ENCODE results near the gene UBE2U. TPM values are rescaled to one million over a fixed set of nuclear protein-coding genes. Genes with fewer than 3 reads are reported as not detected.
A peak's percentile ranks its signal among the peaks of the same experiment; 100 is the strongest.

The UBE2U gene
- total and polyA plus RNA-seq, 2 of the 8 experiments (the other 6 are each of a cell fraction or from before 2014, with no cell fraction given), result not detected

GRCh38 chr1:64155278-64155677 is 48.1 kb upstream of the UBE2U start:
- TF ChIP-seq ASH2L (IDR thresholded peaks at IDR 0.05; ENCODE audit: low read length) (no peak), EZH2 (IDR thresholded peaks at IDR 0.05; ENCODE audit: low read depth, low read length, severe bottlenecking) (no peak), HDAC2 (IDR thresholded peaks at IDR 0.05; ENCODE audit: borderline replicate concordance in 1 of 2, low read depth in 2 of 2, low read length in 2 of 2) (no peak), CHD1 (IDR thresholded peaks at IDR 0.05; ENCODE audit: low read depth, low read length) (no peak), NRF1 (IDR thresholded peaks at IDR 0.05; ENCODE audit: low read depth, low read length) (no peak), GTF2F1 (IDR thresholded peaks at IDR 0.05; ENCODE audit: borderline replicate concordance, low read depth, low read length) (no peak), MAFK (IDR thresholded peaks at IDR 0.05; ENCODE audit: low read depth, low read length) (no peak), BACH1 (IDR thresholded peaks at IDR 0.05; ENCODE audit: low read length) (no peak), POU5F1 (IDR thresholded peaks at IDR 0.05; ENCODE audit: low read depth, low read length) (no peak)
- H2BK12ac ChIP-seq (ENCODE audit: low read depth, low read length), result no peak overlapping the region
- H3K23me2 ChIP-seq (ENCODE audit: low read depth, low read length), result no peaks in the 10 kb centered on the region
- no peak overlapping the region for H2BK5ac ChIP-seq (ENCODE audit: low read depth, low read length)
- no peaks in the 10 kb centered on the region for H3K9me3 ChIP-seq (ENCODE audit: insufficient read depth in 2 of 2, low read depth in 1 of 2, low read length in 1 of 2)
- H4K91ac ChIP-seq (replicated peaks; ENCODE audit: insufficient read length, low read length), result no peak overlapping the region
- no peak overlapping the region for H3K14ac ChIP-seq (ENCODE audit: insufficient read length)
- no peak overlapping the region for H3K56ac ChIP-seq (replicated peaks; ENCODE audit: insufficient read length, low read depth, low read length)
- no peak overlapping the region for H3K18ac ChIP-seq (ENCODE audit: extremely low read depth, low read length)
- no peak overlapping the region for H3K23ac ChIP-seq (ENCODE audit: insufficient read length)
- FAIRE-seq (peak; percentile 82), DNase-seq (ENCODE audit: low read depth in 1 of 2, low spot score in 2 of 2) (no peak)
- no peak overlapping the region for H3K27ac ChIP-seq (ENCODE audit: low read depth, low read length)
- H3K27me3 ChIP-seq (replicated peaks in 1 of 4; ENCODE audit: control insufficient read depth in 3 of 4, extremely low read depth in 1 of 4, insufficient read depth in 3 of 4, low read length in 3 of 4), result no peaks in the 10 kb centered on the region
- H4K20me1 ChIP-seq (replicated peaks in 1 of 2; ENCODE audit: control insufficient read depth in 1 of 2, insufficient read depth in 2 of 2, low read length in 2 of 2), result no peaks in the 10 kb centered on the region
- H2AK5ac ChIP-seq (ENCODE audit: low read depth, low read length), result no peak overlapping the region
- H4K8ac ChIP-seq (ENCODE audit: extremely low read depth, insufficient read depth, low read length), result no peak overlapping the region
- no peak overlapping the region for H3K4me2 ChIP-seq (ENCODE audit: insufficient read depth in 1 of 2, low read depth in 2 of 2, low read length in 2 of 2)
- H4K5ac ChIP-seq (ENCODE audit: insufficient read length, low read depth, low read length), result no peak overlapping the region
- no peak overlapping the region for H3K4me3 ChIP-seq (ENCODE audit: extremely low read depth in 1 of 4, insufficient read depth in 2 of 4, low read depth in 3 of 4, low read length in 4 of 4)
- no peak overlapping the region for H2BK120ac ChIP-seq (replicated peaks; ENCODE audit: low read depth, low read length)
- H2AFZ ChIP-seq (ENCODE audit: low read length), result no peak overlapping the region
- no peak overlapping the region for H3K4ac ChIP-seq (replicated peaks; ENCODE audit: insufficient read length, low read depth, low read length)
- H2BK20ac ChIP-seq (ENCODE audit: low read length), result no peak overlapping the region
- H3K36me3 ChIP-seq (ENCODE audit: control insufficient read depth in 2 of 4, insufficient read depth in 4 of 4, low read length in 3 of 4), result peaks cover 2 to 17% (median 10%) of the 10 kb centered on the region in 4 experiments; a peak in 6 of 8 replicates
- H3K4me1 ChIP-seq (replicated peaks in 1 of 4; ENCODE audit: control insufficient read depth in 3 of 4, insufficient read depth in 4 of 4, low read length in 3 of 4), result peaks cover 0 to 3% (median 0%) of the 10 kb centered on the region in 4 experiments; a peak in 2 of 7 replicates
- H3K79me2 ChIP-seq (ENCODE audit: control insufficient read depth in 1 of 2, insufficient read depth in 2 of 2, low read length in 2 of 2), result no peaks in the 10 kb centered on the region
- no peak overlapping the region for H2BK15ac ChIP-seq (ENCODE audit: low read length)
- no peak overlapping the region for H3K9ac ChIP-seq (replicated peaks in 1 of 4; ENCODE audit: extremely low read depth in 1 of 4, low read depth in 3 of 4, low read length in 3 of 4)
- H3K79me1 ChIP-seq (ENCODE audit: low read depth, low read length), result no peaks in the 10 kb centered on the region; the same call in 1 of the 2 replicates
- POLR2A ChIA-PET (ENCODE audit: partially characterized antibody), result interaction anchor here (0.7 kb wide), 2 partner anchors 11 to 409 kb away, joined by 3 read pairs; no protein-coding TSS in a partner anchor
- 81% methylated on average over 1 of the region's 1 CpG; no CpG with 5 or more reads in 1 of the 2 experiments for WGBS, 2 experiments (ENCODE audit: extremely low coverage in 1 of 2, insufficient coverage in 1 of 2, insufficient read length in 1 of 2, insufficient replicate concordance in 2 of 2, low coverage in 1 of 2, low lambda C conversion rate in 2 of 2, missing lambda C conversion rate in 1 of 2)
- CTCF ChIA-PET (ENCODE audit: partially characterized antibody), result interaction anchor here (1.0 to 1.1 kb wide), 5 partner anchors 8 to 482 kb away, joined by 3 to 5 read pairs (median 3); no protein-coding TSS in a partner anchor
